Uterus (tissue), 2 donors: ENCODE measurements around the gene OSBPL9.

Source experiments
- CTCF ChIP-seq, 4 experiments: fragments of 200-600 bp in 2 of 4; fragments of 450-650 bp in 2 of 4; sonication (generic) in 2 of 4; IDR thresholded peaks; one replicate each; pipeline ENCODE4 v1.5.1; 2016 to 2019; ENCODE audit warnings: antibody characterized with exemption in 4 of 4, mild to moderate bottlenecking in 2 of 4, moderate library complexity in 1 of 4
- POLR2A ChIP-seq, 2 donors: fragments of 450-650 bp; IDR thresholded peaks; one replicate each; pipeline ENCODE4 v1.6.1; 2016; ENCODE audit warnings: antibody characterized with exemption in 2 of 2, mild to moderate bottlenecking in 1 of 2, moderate library complexity in 1 of 2

GRCh38 chr1:51788938-51789337, 172.0 kb downstream of the OSBPL9 start:
- TF ChIP-seq CTCF (IDR thresholded peaks at IDR 0.05) = no peak
- no peak for TF ChIP-seq POLR2A (IDR thresholded peaks at IDR 0.05)
